K562 (cell line): ENCODE results near the gene SARS1. TPM values are rescaled to one million over a fixed set of nuclear protein-coding genes. Genes with fewer than 3 reads are reported as not detected.
A peak's percentile ranks its signal among the peaks of the same experiment; 100 is the strongest.

Experiments
- ATF1 ChIP-seq, 2 experiments: fragments of 450-650 bp in 1 of 2; IDR thresholded peaks; 2 replicates each; pipeline ENCODE4 v1.6.1; 2016; ENCODE audit warnings: missing compliant biosample characterization in 1 of 2, missing genetic modification characterization in 1 of 2
- CBFA2T2 ChIP-seq: fragments of 450-650 bp; conservative IDR thresholded peaks from 2 replicates; pipeline ENCODE4 v1.6.1; 2017; ENCODE audit warnings: mild to moderate bottlenecking
- CBX2 ChIP-seq: fragments of 200-600 bp; sonication (generic); IDR thresholded peaks from one replicate; pipeline ENCODE4 v1.6.1; 2012; ENCODE audit warnings: mild to moderate bottlenecking, low read length, inconsistent platforms; ENCODE audit not compliant: insufficient read depth, poor library complexity, severe bottlenecking
- CBX8 ChIP-seq: fragments of 200-600 bp; sonication (generic); IDR thresholded peaks from 2 replicates; pipeline ENCODE4 v1.6.1; 2012; ENCODE audit warnings: borderline replicate concordance, mixed run types, low read depth, mild to moderate bottlenecking, moderate library complexity, mixed read lengths, low read length, control low read depth, inconsistent platforms; ENCODE audit not compliant: poor library complexity, severe bottlenecking; ENCODE audit errors: extremely low read depth
- EP400 ChIP-seq: fragments of 450-650 bp; IDR thresholded peaks from 2 replicates; pipeline ENCODE4 v1.6.1; 2017; ENCODE audit warnings: antibody characterized with exemption, mild to moderate bottlenecking, moderate library complexity
- FOXJ3 ChIP-seq: sonication (generic); formaldehyde crosslinking; IDR thresholded peaks from 2 replicates; pipeline ENCODE4 v1.4.0; 2020; ENCODE audit warnings: mild to moderate bottlenecking, missing genetic modification reagents
- HDGF ChIP-seq: fragments of 450-650 bp; IDR thresholded peaks from 2 replicates; pipeline ENCODE4 v1.6.1; 2016
- HMGN3 ChIP-seq: IDR thresholded peaks from 2 replicates; pipeline ENCODE4 v1.6.1; 2011; ENCODE audit warnings: borderline replicate concordance, low read depth, mild to moderate bottlenecking, mixed read lengths, low read length; ENCODE audit not compliant: insufficient read length; ENCODE audit errors: extremely low read depth
- ILK ChIP-seq: fragments of 450-650 bp; IDR thresholded peaks from 2 replicates; pipeline ENCODE4 v1.6.1; 2016; ENCODE audit warnings: missing genetic modification characterization, low read depth, mild to moderate bottlenecking, missing compliant biosample characterization, moderate library complexity, borderline replicate concordance
- MYC ChIP-seq, 2 experiments: fragments of 250-450 bp in 1 of 2; sonication (Bioruptor Pico) in 1 of 2; IDR thresholded peaks; 2 replicates each; pipeline versions ENCODE4 v1.5.1 to v1.6.1; 2012 to 2021; ENCODE audit warnings: low read depth in 2 of 2, borderline replicate concordance in 1 of 2, improper control_type of control experiment in 1 of 2, low read length in 1 of 2, mild to moderate bottlenecking in 1 of 2, moderate library complexity in 1 of 2
- NR2C2 ChIP-seq, 2 experiments: fragments of 200-800 bp in 1 of 2; sonication (Bioruptor generic) in 1 of 2; sonication (generic) in 1 of 2; formaldehyde crosslinking in 1 of 2; IDR thresholded peaks; 2 replicates each; pipeline versions ENCODE4 v1.6.1 to v1.8.0; 2016 to 2022; ENCODE audit warnings: mild to moderate bottlenecking in 1 of 2, missing compliant biosample characterization in 1 of 2, missing genetic modification characterization in 1 of 2, missing genetic modification reagents in 1 of 2
- PBX2 ChIP-seq, 2 experiments: IDR thresholded peaks in 1 of 2; conservative IDR thresholded peaks in 1 of 2; 2 replicates each; pipeline ENCODE4 v1.6.1; 2016; ENCODE audit warnings: low read depth in 2 of 2, mild to moderate bottlenecking in 1 of 2, missing compliant biosample characterization in 1 of 2, missing genetic modification characterization in 1 of 2, moderate library complexity in 1 of 2
- RBM25 ChIP-seq: fragments of 200-400 bp; formaldehyde crosslinking; IDR thresholded peaks from 2 replicates; pipeline ENCODE4 v1.6.1; 2018; ENCODE audit warnings: low read length, low read depth, moderate library complexity; ENCODE audit not compliant: severe bottlenecking
- STAT5A ChIP-seq: IDR thresholded peaks from 2 replicates; pipeline ENCODE4 v1.6.1; 2012; ENCODE audit warnings: low read length, inconsistent platforms, borderline replicate concordance
- TAL1 ChIP-seq: fragments of 450-650 bp; IDR thresholded peaks from 2 replicates; pipeline ENCODE4 v1.6.1; 2016; ENCODE audit warnings: mild to moderate bottlenecking
- TCF3 ChIP-seq: sonication (generic); formaldehyde crosslinking; IDR thresholded peaks from 2 replicates; pipeline ENCODE4 v1.4.0; 2020; ENCODE audit warnings: mild to moderate bottlenecking, missing genetic modification reagents
- ZBTB43 ChIP-seq: sonication (generic); formaldehyde crosslinking; IDR thresholded peaks from 2 replicates; pipeline ENCODE4 v1.8.0; 2023; ENCODE audit warnings: mild to moderate bottlenecking, missing genetic modification reagents
- ZBTB8A ChIP-seq: fragments of 450-650 bp; IDR thresholded peaks from 2 replicates; pipeline ENCODE4 v1.6.1; 2018; ENCODE audit warnings: mild to moderate bottlenecking, moderate library complexity; ENCODE audit not compliant: partially characterized antibody
- ZC3H8 ChIP-seq: fragments of 450-650 bp; IDR thresholded peaks from 2 replicates; pipeline ENCODE4 v1.6.1; 2017
- ZNF12 ChIP-seq: sonication (generic); formaldehyde crosslinking; IDR thresholded peaks from 2 replicates; pipeline ENCODE4 v1.4.0; 2020; ENCODE audit warnings: mild to moderate bottlenecking, missing genetic modification reagents
- ZNF507 ChIP-seq: conservative IDR thresholded peaks from 2 replicates; pipeline ENCODE4 v1.6.1; 2017; ENCODE audit warnings: missing genetic modification characterization, missing compliant biosample characterization
- ZSCAN29 ChIP-seq: fragments of 450-650 bp; IDR thresholded peaks from 2 replicates; pipeline ENCODE4 v1.6.1; 2017
- polyA plus RNA-seq, 8 experiments: library from polyadenylated mRNA; depleted of rRNA in 4 of 8; stranded (reverse) in 5 of 8; unstranded in 3 of 8; fragments of >200 nt; fragmentation: Nextera tagmentation in 2 of 8; fragmentation: Illumina TruSeq in 1 of 8; extraction: Ambion mirVana in 2 of 8; extraction: Trizol in 1 of 8; gene quantifications; 2 replicates each; pipeline versions ENCODE4 v1.2.1 to v1.2.3, GENCODE V29; 2011 to 2014; ENCODE audit warnings: inconsistent platforms in 1 of 8, missing spikeins in 1 of 8
- total RNA-seq, 7 experiments: library from RNA; depleted of rRNA in 6 of 7; stranded (reverse); fragments of >200 nt in 6 of 7; fragmentation: Illumina TruSeq in 2 of 7; extraction: Trizol in 2 of 7; gene quantifications; 2 replicates each; pipeline versions ENCODE4 v1.2.1 to v1.2.3, GENCODE V29; 2011 to 2021; ENCODE audit warnings: low replicate concordance in 1 of 7

Gene SARS1
- total and polyA plus RNA-seq, 9 of the 15 experiments (the other 6 are each of a cell fraction or from before 2014, with no cell fraction given): 221 to 623 (median 254) TPM

DNA sequence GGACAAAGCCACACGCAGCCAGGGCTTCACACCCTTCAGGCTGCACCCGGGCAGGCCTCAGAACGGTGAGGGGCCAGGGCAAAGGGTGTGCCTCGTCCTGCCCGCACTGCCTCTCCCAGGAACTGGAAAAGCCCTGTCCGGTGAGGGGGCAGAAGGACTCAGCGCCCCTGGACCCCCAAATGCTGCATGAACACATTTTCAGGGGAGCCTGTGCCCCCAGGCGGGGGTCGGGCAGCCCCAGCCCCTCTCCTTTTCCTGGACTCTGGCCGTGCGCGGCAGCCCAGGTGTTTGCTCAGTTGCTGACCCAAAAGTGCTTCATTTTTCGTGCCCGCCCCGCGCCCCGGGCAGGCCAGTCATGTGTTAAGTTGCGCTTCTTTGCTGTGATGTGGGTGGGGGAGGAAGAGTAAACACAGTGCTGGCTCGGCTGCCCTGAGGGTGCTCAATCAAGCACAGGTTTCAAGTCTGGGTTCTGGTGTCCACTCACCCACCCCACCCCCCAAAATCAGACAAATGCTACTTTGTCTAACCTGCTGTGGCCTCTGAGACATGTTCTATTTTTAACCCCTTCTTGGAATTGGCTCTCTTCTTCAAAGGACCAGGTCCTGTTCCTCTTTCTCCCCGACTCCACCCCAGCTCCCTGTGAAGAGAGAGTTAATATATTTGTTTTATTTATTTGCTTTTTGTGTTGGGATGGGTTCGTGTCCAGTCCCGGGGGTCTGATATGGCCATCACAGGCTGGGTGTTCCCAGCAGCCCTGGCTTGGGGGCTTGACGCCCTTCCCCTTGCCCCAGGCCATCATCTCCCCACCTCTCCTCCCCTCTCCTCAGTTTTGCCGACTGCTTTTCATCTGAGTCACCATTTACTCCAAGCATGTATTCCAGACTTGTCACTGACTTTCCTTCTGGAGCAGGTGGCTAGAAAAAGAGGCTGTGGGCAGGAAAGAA lies 61.1 kb downstream of the SARS1 start (continued):
- TF ChIP-seq ILK (tag) (no peak), ATF1 (CRISPR knock-in tag; IDR thresholded peaks at IDR 0.05) (no peak), ATF1 (tag; IDR thresholded peaks at IDR 0.05) (no peak), TCF3 (CRISPR knock-in tag) (no peak), EP400 (no peak; the same call in 1 of the 2 replicates), ZNF12 (CRISPR knock-in tag) (no peak), RBM25 (no peak), STAT5A (peak; percentile 61; the same call in 1 of the 2 replicates), ZBTB8A (no peak), CBFA2T2 (no peak), ZNF507 (tag) (no peak), HDGF (no peak), CBX2 (no peak), NR2C2 (CRISPR knock-in tag; IDR thresholded peaks at IDR 0.05) (no peak), NR2C2 (tag; IDR thresholded peaks at IDR 0.05) (no peak), FOXJ3 (CRISPR knock-in tag) (no peak), ZBTB43 (CRISPR knock-in tag) (no peak), ZSCAN29 (no peak), HMGN3 (no peak), PBX2 (CRISPR knock-in tag; IDR thresholded peaks at IDR 0.05; ENCODE audit: low read depth) (no peak), PBX2 (tag; conservative IDR thresholded peaks at IDR 0.05; ENCODE audit: low read depth) (0 out of 2 replicates have a peak, but pooled peaks have one; percentile 19), ZC3H8 (no peak), TAL1 (no peak), CBX8 (no peak), MYC (IDR thresholded peaks at IDR 0.05; ENCODE audit: low read depth, low read length) (no peak), MYC (CRISPR knock-in tag; IDR thresholded peaks at IDR 0.05; ENCODE audit: borderline replicate concordance, low read depth) (no peak)
